GM18505 (cell line): ENCODE data around the gene ATF7IP2.
"Not testable (repeated sequence)": the region's sequence is repeated elsewhere in the genome, so short reads cannot be mapped to it uniquely, and the experiment has no call there.

Experiments used
- ATAC-seq: cut with Tn5 transposase; IDR thresholded peaks from one replicate; pipeline ENCODE4 v1.9.1; 2021; ENCODE audit not compliant: unreplicated experiment
- POLR2A ChIP-seq: IDR thresholded peaks from 4 replicates; pipeline ENCODE4 v1.6.1; 2011; ENCODE audit warnings: borderline replicate concordance; ENCODE audit not compliant: insufficient read depth, insufficient read length; ENCODE audit errors: extremely low read depth

The ATF7IP2 gene

GRCh38 chr16:10501016-10501607, 115.3 kb downstream of the ATF7IP2 start:
- no peak for ATAC-seq
- TF ChIP-seq POLR2A: no peak

GRCh38 chr16:10502776-10503175, 116.9 kb downstream of the ATF7IP2 start:
- ATAC-seq: no peak
- TF ChIP-seq POLR2A: no peak

GRCh38 chr16:10504404-10504885, 118.6 kb downstream of the ATF7IP2 start:
- ATAC-seq: no peak
- TF ChIP-seq POLR2A: no peak

GRCh38 chr16:10505286-10505685, 119.4 kb downstream of the ATF7IP2 start:
- ATAC-seq: not testable (repeated sequence)

- TF ChIP-seq POLR2A: no peak
- ATAC-seq: peak; percentile 85
Measured at GRCh38 chr16:10509534-10510025, 123.7 kb downstream of the ATF7IP2 start.

- no peak for ATAC-seq
- no peak for TF ChIP-seq POLR2A
Measured at GRCh38 chr16:10510279-10510678, 124.4 kb downstream of the ATF7IP2 start.

- TF ChIP-seq POLR2A: no peak
- no peak for ATAC-seq
Measured at GRCh38 chr16:10511829-10512228, 126.0 kb downstream of the ATF7IP2 start.

GRCh38 chr16:10514369-10515055, 128.7 kb downstream of the ATF7IP2 start:
- no peak for ATAC-seq
- TF ChIP-seq POLR2A: no peak

GRCh38 chr16:10517868-10518267, 132.0 kb downstream of the ATF7IP2 start:
- no peak for TF ChIP-seq POLR2A
- ATAC-seq: no peak

- TF ChIP-seq POLR2A: no peak
- no peak for ATAC-seq
Measured at GRCh38 chr16:10518479-10519041, 132.7 kb downstream of the ATF7IP2 start.

GRCh38 chr16:10519297-10519696, 133.4 kb downstream of the ATF7IP2 start:
- TF ChIP-seq POLR2A: no peak
- no peak for ATAC-seq

GRCh38 chr16:10519929-10520868, 134.3 kb downstream of the ATF7IP2 start:
- ATAC-seq: no peak

More at GRCh38 chr16:10519929-10520868, 134.3 kb downstream of the ATF7IP2 start:
- no peak for TF ChIP-seq POLR2A
